LNCAP (cell line): ENCODE measurements around the gene SSTR3.

Source experiments
- TF ChIP-seq, protein P1 (sequence below): fragments of 450-650 bp; IDR thresholded peaks from 2 replicates; pipeline ENCODE4 v1.5.1; 2017; ENCODE audit warnings: mild to moderate bottlenecking

Gene SSTR3

DNA sequence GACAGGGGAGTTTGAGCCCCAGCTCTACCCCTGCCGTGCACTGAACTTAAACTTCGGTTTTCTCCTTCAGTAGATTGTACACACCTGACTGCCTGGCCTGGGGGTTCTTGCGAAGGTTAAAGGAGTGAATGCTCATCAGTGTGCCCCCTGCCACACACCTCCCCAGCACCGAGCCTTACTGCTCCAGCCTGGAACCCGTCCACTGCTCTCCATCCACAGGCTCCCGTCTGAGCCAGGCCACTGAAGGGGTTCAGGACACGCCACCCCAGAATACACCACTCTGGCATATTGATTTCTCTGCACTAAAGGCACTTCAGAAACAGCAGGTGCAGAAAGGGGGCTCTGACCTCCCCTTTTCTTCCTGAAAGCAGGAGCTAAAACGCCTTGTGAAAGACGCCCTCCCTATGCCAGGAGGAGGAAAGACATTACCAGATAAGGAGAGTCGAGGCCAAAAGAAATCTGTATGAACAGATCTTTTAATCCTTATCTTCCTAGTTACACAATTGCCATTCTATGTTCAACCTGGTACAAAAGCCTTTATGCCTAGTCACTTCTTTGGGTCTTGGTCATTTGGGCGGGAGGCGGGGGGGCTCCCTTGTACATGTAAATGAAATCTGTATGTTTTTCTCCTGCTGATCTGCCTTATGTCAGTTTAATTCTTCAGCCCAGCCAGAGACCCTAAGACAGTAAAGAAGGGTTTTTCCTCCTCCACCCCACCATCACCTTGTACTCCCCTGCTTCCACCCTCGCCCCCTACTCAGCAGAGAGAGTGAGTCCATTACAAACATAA is 1.9 kb upstream of the SSTR3 start:
- TF ChIP-seq, protein P1, sequence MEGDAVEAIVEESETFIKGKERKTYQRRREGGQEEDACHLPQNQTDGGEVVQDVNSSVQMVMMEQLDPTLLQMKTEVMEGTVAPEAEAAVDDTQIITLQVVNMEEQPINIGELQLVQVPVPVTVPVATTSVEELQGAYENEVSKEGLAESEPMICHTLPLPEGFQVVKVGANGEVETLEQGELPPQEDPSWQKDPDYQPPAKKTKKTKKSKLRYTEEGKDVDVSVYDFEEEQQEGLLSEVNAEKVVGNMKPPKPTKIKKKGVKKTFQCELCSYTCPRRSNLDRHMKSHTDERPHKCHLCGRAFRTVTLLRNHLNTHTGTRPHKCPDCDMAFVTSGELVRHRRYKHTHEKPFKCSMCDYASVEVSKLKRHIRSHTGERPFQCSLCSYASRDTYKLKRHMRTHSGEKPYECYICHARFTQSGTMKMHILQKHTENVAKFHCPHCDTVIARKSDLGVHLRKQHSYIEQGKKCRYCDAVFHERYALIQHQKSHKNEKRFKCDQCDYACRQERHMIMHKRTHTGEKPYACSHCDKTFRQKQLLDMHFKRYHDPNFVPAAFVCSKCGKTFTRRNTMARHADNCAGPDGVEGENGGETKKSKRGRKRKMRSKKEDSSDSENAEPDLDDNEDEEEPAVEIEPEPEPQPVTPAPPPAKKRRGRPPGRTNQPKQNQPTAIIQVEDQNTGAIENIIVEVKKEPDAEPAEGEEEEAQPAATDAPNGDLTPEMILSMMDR, result no peak

DNA sequence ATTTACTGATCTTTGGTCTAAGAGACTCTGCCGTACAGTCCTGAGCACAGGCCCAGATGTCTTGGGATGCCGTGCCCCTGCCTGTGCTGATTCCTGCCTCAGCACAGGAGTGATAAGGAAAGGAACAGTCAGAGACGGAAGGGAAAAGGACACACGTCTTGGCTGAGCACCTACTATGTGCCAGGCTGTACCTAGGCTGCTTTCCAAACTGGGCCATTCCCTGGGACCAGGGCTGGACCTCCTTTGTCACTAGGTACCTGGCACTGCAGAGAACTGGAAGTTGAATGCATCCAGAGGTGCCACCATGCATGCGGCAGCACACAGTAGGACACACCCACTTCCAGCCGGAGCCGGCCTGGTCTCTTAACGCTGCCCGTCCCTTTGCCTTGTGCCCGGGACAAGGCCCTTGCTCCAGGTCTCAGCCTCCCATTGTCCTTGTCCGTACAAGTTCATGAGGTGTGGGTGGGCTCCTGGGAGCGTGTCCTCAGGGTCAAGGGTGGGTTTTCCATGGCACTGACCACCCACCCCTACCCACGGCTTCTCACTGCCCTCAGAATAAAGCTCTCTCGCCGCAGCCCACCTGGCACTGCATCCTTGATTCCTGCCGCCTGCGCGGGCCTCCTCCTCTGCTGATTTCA is 1.1 kb upstream of the SSTR3 start:
- TF ChIP-seq, protein P1, result no peak

DNA sequence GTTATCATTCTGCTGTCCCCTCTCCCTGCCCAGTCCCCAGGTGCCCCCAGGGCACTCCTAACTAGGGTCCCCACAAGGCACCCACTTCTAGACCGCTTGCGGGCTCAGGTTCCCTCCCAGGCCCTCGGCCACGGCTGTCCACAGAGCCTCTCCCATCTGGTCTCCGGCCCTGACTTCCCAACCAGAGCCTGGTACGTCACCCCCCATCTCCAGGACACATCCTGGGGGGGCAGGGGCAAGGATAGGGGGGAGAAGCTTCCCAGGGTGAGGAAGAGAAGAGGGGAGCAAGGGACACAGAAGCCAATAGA is 457 bp downstream of the SSTR3 start:
- TF ChIP-seq, protein P1, result no peak

DNA sequence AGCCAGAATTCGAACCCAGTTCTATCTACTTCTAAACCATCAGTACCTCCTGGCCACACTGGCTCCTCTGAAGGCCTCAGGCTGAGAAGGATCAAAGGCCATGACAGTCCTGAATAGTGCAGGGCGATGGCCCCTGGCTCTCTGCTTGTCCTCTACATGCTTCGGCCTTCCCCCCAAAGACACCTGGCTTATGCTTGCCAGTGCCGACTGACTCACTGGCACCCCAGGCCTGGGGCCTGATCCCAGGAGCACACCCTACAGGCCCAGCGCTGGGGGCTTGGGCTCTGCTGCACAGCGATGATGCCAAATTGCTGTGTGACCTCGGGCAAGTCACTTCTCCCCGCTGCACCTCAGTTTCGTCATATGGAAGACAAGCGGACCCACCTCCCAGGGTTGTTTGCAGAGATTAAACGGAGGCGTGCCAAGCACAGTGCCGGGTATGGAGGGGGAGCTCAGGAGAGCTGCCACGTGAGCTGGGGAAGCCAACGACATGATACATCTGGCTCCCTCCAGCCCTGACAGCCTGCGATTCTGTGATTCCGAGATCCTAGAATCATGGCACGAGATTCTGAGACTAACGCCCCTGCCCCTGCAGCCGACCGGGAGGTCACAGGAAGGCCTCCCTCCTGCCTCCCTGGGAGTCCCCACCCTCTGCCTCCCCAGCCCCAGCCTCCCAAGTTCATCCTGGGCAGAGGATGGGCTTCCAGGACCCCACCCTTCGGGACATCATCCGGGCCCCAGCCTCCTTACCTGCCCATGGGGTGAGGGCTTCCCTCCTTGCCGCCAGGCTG is 1.0 kb downstream of the SSTR3 start:
- TF ChIP-seq, protein P1, result no peak

DNA sequence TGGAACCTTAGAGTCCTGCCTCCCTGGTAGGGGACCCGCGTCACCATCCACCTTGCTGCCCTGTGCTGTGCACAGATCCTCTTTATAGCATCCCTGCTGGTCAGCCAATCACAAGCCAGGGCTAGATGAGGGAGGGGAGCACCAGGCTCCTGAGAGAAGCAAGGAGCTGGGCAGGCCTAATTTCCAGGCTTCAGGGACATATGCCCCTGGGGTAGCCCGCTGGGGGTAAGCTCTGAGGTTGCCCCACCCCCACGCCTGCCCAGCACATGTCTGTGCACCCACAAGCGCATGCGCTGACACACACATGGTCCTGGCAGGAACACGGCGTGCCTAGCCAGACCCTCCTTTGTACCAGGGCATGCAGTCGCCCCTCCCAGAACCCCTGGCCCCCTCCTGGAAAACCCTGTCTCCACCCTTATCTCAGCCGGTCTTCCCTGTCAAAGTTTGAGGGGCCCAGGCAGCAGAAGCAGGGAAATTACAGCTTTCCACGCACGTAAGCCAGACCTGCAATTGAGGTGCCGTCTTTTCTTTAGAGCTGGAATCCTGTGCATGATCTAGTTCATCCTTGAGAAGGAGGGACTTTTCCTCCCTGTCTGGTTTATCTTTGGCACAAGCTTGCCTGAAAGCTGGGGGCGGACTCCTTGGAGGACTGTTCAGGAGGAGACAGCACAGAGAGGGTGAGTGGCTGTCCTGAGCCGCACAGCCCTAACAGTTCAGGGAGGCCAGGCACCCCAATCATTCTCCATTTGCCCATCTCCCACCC is 2.1 kb downstream of the SSTR3 start:
- TF ChIP-seq, protein P1, result no peak

DNA sequence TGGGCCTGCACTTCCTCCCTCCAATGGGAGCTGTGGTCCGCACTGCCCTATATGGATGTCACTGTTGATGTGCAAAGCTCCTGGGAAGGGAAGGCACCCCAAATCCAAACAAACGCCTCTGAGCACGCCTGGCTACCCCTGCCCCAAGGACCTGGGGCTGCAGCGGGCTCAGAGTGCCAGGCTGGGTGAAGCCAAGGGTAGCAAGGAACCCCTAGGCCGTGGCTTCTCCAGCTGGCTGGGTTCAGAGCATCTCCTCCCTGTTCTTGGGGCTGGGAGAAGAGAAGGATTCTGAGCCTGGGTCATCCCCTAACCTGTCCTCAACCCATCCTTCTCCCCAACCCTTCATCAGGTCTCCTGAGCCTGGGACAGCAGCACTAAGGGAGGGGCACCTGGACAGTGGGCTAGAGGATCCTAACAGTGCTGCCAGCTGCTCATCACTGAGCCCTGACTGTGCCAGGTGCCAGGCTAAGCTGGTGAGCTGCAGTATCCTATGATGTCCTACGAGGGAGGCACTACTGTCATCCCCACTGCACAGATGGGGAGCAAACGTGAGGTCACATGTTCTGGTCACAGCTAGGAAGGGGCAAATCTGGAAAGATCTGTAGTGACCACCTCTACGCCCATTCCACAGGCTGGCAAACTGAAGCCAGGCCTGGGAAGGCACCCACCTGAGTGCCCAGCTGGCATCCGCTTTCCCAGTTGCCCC is 3.0 kb downstream of the SSTR3 start:
- TF ChIP-seq, protein P1, result no peak
